Measurements from ENCODE around the gene FOXK2. TPM values are rescaled to one million over a fixed set of nuclear protein-coding genes. Genes with fewer than 3 reads are reported as not detected.

Gene FOXK2
- total RNA-seq, 1 donor from 2014 or later = 76.6 TPM

GRCh38 chr17:82496529-82497434 is 22.8 kb upstream of the FOXK2 start:
- TF ChIP-seq, protein P1, sequence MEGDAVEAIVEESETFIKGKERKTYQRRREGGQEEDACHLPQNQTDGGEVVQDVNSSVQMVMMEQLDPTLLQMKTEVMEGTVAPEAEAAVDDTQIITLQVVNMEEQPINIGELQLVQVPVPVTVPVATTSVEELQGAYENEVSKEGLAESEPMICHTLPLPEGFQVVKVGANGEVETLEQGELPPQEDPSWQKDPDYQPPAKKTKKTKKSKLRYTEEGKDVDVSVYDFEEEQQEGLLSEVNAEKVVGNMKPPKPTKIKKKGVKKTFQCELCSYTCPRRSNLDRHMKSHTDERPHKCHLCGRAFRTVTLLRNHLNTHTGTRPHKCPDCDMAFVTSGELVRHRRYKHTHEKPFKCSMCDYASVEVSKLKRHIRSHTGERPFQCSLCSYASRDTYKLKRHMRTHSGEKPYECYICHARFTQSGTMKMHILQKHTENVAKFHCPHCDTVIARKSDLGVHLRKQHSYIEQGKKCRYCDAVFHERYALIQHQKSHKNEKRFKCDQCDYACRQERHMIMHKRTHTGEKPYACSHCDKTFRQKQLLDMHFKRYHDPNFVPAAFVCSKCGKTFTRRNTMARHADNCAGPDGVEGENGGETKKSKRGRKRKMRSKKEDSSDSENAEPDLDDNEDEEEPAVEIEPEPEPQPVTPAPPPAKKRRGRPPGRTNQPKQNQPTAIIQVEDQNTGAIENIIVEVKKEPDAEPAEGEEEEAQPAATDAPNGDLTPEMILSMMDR (IDR thresholded peaks at IDR 0.05; ENCODE audit: unreplicated experiment) = no peak
- Mint-ChIP-seq H3K4me1 (ENCODE audit: low read depth) (peaks cover 7% of the 10 kb centered on the region), H3K27me3 (peaks cover 4% of the 10 kb centered on the region), H3K27ac (no peak overlapping the region), H3K36me3 (ENCODE audit: insufficient read depth) (no peaks in the 10 kb centered on the region), H3K9me3 (ENCODE audit: low read depth) (no peaks in the 10 kb centered on the region), H3K4me3 (ENCODE audit: low read depth) (peak overlapping the region; percentile 64)
- peak; percentile 89 for DNase-seq (ENCODE audit: low spot score, unreplicated experiment)

GRCh38 chr17:82497483-82498405 is 21.8 kb upstream of the FOXK2 start:
- TF ChIP-seq, protein P1 (IDR thresholded peaks at IDR 0.05; ENCODE audit: unreplicated experiment) = no peak
- H3K9me3 Mint-ChIP-seq (ENCODE audit: low read depth) = no peaks in the 10 kb centered on the region
- peak overlapping the region; percentile 93 for H3K27ac Mint-ChIP-seq
- no peaks in the 10 kb centered on the region for H3K36me3 Mint-ChIP-seq (ENCODE audit: insufficient read depth)
- no peak for DNase-seq (ENCODE audit: low spot score, unreplicated experiment)
- H3K4me3 Mint-ChIP-seq (ENCODE audit: low read depth) = peak overlapping the region; percentile 82
- peaks cover 4% of the 10 kb centered on the region for H3K27me3 Mint-ChIP-seq
- H3K4me1 Mint-ChIP-seq (ENCODE audit: low read depth) = peaks cover 7% of the 10 kb centered on the region

DNA sequence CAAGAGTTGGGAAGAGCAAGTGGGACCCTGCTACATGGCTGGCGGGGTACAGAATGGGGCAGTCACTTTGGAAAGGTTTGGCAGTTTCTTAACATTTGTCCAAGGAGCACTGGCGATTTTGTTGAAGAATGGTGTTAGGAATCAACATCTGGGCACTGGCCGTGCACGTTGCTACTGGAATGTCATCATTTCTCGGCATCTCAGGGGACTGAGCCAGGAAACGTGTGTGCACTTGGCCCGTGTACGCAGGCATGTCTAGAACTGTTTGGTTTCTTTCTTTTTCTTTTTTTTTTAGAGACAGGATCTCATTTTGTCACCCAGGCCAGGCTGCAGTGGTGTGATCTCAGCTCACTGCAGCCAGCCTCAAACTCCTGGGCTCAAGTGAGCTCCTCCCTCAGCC is 17.3 kb upstream of the FOXK2 start:
- no peak for DNase-seq (ENCODE audit: low spot score, unreplicated experiment)
- no peaks in the 10 kb centered on the region for H3K36me3 Mint-ChIP-seq (ENCODE audit: insufficient read depth)
- H3K9me3 Mint-ChIP-seq (ENCODE audit: low read depth) = no peaks in the 10 kb centered on the region
- peaks cover 4% of the 10 kb centered on the region for H3K4me1 Mint-ChIP-seq (ENCODE audit: low read depth)
- H3K27ac Mint-ChIP-seq = no peak overlapping the region
- TF ChIP-seq, protein P1 (IDR thresholded peaks at IDR 0.05; ENCODE audit: unreplicated experiment) = no peak
- peaks cover 4% of the 10 kb centered on the region for H3K27me3 Mint-ChIP-seq
- no peak overlapping the region for H3K4me3 Mint-ChIP-seq (ENCODE audit: low read depth)

DNA sequence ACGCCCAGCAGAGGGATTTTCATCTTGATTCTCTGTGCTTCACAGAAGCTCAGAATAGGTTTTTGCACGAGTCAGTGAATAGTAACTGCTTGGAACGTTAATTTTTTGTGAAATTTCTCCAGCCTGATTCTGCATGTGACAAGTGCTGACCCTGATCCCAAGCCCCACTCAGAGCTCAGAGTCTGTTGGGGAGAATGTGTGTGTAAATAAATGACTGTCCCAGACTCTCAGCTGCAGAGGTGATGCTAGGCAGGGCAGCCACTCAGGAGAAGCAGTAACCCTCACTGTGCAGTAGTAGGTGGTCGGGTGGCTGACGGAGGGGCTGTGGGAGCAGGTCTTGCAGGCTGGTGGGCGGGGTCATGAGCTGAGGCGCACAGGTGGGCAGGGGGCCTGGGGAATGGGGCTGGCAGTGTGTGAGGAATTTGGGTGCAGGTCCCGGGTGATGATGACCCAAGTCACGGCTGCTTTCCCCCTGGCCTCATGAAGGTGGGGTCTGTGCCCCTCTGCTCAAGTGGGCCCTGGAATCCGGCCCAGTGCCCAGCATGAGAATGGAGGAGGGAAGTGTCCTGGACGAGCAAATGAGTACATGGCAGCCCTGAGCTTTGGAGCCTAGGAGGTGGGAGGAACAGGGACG is 16.3 kb upstream of the FOXK2 start:
- Mint-ChIP-seq H3K36me3 (ENCODE audit: insufficient read depth) (no peaks in the 10 kb centered on the region), H3K9me3 (ENCODE audit: low read depth) (no peaks in the 10 kb centered on the region), H3K4me3 (ENCODE audit: low read depth) (no peak overlapping the region), H3K27me3 (peaks cover 4% of the 10 kb centered on the region), H3K4me1 (ENCODE audit: low read depth) (no peaks in the 10 kb centered on the region), H3K27ac (no peak overlapping the region)
- TF ChIP-seq, protein P1 (IDR thresholded peaks at IDR 0.05; ENCODE audit: unreplicated experiment) = no peak
- DNase-seq (ENCODE audit: low spot score, unreplicated experiment) = no peak
